IPS-11a (cell line): ENCODE results near the gene GNAT1.
A peak's percentile ranks its signal among the peaks of the same experiment; 100 is the strongest.
"Not testable (repeated sequence)": the region's sequence is repeated elsewhere in the genome, so short reads cannot be mapped to it uniquely, and the experiment has no call there.

Experiments used
- H3K4me3 ChIP-seq: one replicate; pipeline ENCODE4 v1.5.1; 2013; ENCODE audit warnings: low read depth, low read length, control low read depth

The GNAT1 gene

GRCh38 chr3:50201573-50202315, 10.3 kb downstream of the GNAT1 start:
- H3K4me3 ChIP-seq, result no peak overlapping the region

- no peak overlapping the region for H3K4me3 ChIP-seq
These were observed 11.1 kb downstream of the GNAT1 start for GRCh38 chr3:50202353-50203112.

GRCh38 chr3:50203113-50203808, 11.9 kb downstream of the GNAT1 start:
- no peak overlapping the region for H3K4me3 ChIP-seq

- no peak overlapping the region for H3K4me3 ChIP-seq
These were observed 12.7 kb downstream of the GNAT1 start for GRCh38 chr3:50203809-50204803.

GRCh38 chr3:50204804-50205412, 13.5 kb downstream of the GNAT1 start, which contains the start of gene SLC38A3:
Gene SLC38A3 (plus strand): TSS chr3:50205271. CDS start chr3:50214200, 8,929 bp downstream.
- H3K4me3 ChIP-seq, result peak within 1 kb of the TSS; percentile 30

GRCh38 chr3:50205413-50206276, 14.2 kb downstream of the GNAT1 start:
- H3K4me3 ChIP-seq, result peak overlapping the region; percentile 30

GRCh38 chr3:50207359-50208042, 16.1 kb downstream of the GNAT1 start:
- no peak overlapping the region for H3K4me3 ChIP-seq

GRCh38 chr3:50208677-50209344, 17.4 kb downstream of the GNAT1 start:
- no peak overlapping the region for H3K4me3 ChIP-seq

GRCh38 chr3:50210176-50210509, 18.7 kb downstream of the GNAT1 start:
- no peak overlapping the region for H3K4me3 ChIP-seq

GRCh38 chr3:50210510-50211367, 19.3 kb downstream of the GNAT1 start:
- H3K4me3 ChIP-seq, result no peak overlapping the region

- not testable (repeated sequence) for H3K4me3 ChIP-seq
These were observed 19.9 kb downstream of the GNAT1 start for GRCh38 chr3:50211368-50211717.

GRCh38 chr3:50211930-50212329, 20.5 kb downstream of the GNAT1 start:
- H3K4me3 ChIP-seq, result no peak overlapping the region

- no peak overlapping the region for H3K4me3 ChIP-seq
These were observed 21.1 kb downstream of the GNAT1 start for GRCh38 chr3:50212502-50212901.

- H3K4me3 ChIP-seq, result no peak overlapping the region
These were observed 21.6 kb downstream of the GNAT1 start for GRCh38 chr3:50212971-50213370.

- H3K4me3 ChIP-seq, result no peak overlapping the region
These were observed 22.0 kb downstream of the GNAT1 start for GRCh38 chr3:50213373-50213772.

GRCh38 chr3:50214824-50215223, 23.4 kb downstream of the GNAT1 start:
- no peak overlapping the region for H3K4me3 ChIP-seq

- no peak overlapping the region for H3K4me3 ChIP-seq
These were observed 24.1 kb downstream of the GNAT1 start for GRCh38 chr3:50215529-50215928.
